K562 (cell line): ENCODE measurements around the gene SNX25. TPM values are rescaled to one million over a fixed set of nuclear protein-coding genes. Genes with fewer than 3 reads are reported as not detected.

Source experiments
- BDP1 ChIP-seq: IDR thresholded peaks from 3 replicates; pipeline ENCODE4 v1.6.1; 2011; ENCODE audit not compliant: insufficient read length, insufficient read depth
- BRD4 ChIP-seq: fragments of 200-600 bp; sonication (generic); IDR thresholded peaks from 2 replicates; pipeline ENCODE4 v1.6.1; 2017; ENCODE audit warnings: inconsistent platforms
- DDX20 ChIP-seq: fragments of 450-650 bp; IDR thresholded peaks from 2 replicates; pipeline ENCODE4 v1.6.1; 2016; ENCODE audit warnings: missing genetic modification characterization, low read depth, mild to moderate bottlenecking, missing compliant biosample characterization, moderate library complexity
- DIDO1 ChIP-seq: fragments of 450-650 bp; IDR thresholded peaks from 2 replicates; pipeline ENCODE4 v1.6.1; 2016; ENCODE audit warnings: low read depth, missing biosample characterization, missing genetic modification characterization
- ESRRA ChIP-seq: fragments of 450-650 bp; IDR thresholded peaks from 2 replicates; pipeline ENCODE4 v1.6.1; 2014; ENCODE audit warnings: low read depth, mild to moderate bottlenecking, moderate library complexity, borderline replicate concordance
- ETV6 ChIP-seq, 3 experiments: fragments of 150-350 bp in 1 of 3; sonication (generic) in 1 of 3; formaldehyde crosslinking in 1 of 3; IDR thresholded peaks; 2 replicates each; pipeline versions ENCODE4 v1.6.1 to v1.8.0; 2014 to 2022; ENCODE audit warnings: borderline replicate concordance in 2 of 3, low read depth in 2 of 3, antibody characterized with exemption in 1 of 3, low read length in 1 of 3, mild to moderate bottlenecking in 1 of 3, missing genetic modification reagents in 1 of 3
- FOS ChIP-seq: IDR thresholded peaks from 3 replicates; pipeline ENCODE4 v1.6.1; 2011; ENCODE audit not compliant: insufficient read length; ENCODE audit errors: extremely low read depth
- HIVEP1 ChIP-seq: fragments of 250-450 bp; sonication (Bioruptor Pico); IDR thresholded peaks from 2 replicates; pipeline ENCODE4 v1.4.0; 2020; ENCODE audit warnings: mild to moderate bottlenecking
- KLF10 ChIP-seq: fragments of 250-450 bp; sonication (Bioruptor Pico); IDR thresholded peaks from 2 replicates; pipeline ENCODE4 v1.6.1; 2021; ENCODE audit warnings: matching md5 sums
- LCOR ChIP-seq: sonication (generic); formaldehyde crosslinking; IDR thresholded peaks from 2 replicates; pipeline ENCODE4 v1.8.0; 2022; ENCODE audit warnings: mild to moderate bottlenecking, missing genetic modification reagents
- MAZ ChIP-seq, 2 experiments: fragments of 450-650 bp in 1 of 2; sonication (generic) in 1 of 2; formaldehyde crosslinking; IDR thresholded peaks in 1 of 2; conservative IDR thresholded peaks in 1 of 2; 2 replicates each; pipeline versions ENCODE4 v1.4.0 to v1.5.0; 2020; ENCODE audit warnings: mild to moderate bottlenecking in 1 of 2, missing genetic modification reagents in 1 of 2
- MYBL2 ChIP-seq, 2 experiments: fragments of 450-650 bp in 1 of 2; sonication (generic) in 1 of 2; formaldehyde crosslinking in 1 of 2; IDR thresholded peaks; 2 replicates each; pipeline versions ENCODE4 v1.6.1 to v1.8.1; 2017 to 2022; ENCODE audit warnings: borderline replicate concordance in 1 of 2, inconsistent platforms in 1 of 2, low read depth in 1 of 2, mild to moderate bottlenecking in 1 of 2, missing genetic modification reagents in 1 of 2, moderate library complexity in 1 of 2
- NCOA6 ChIP-seq: fragments of 450-650 bp; IDR thresholded peaks from 2 replicates; pipeline ENCODE4 v1.6.1; 2017; ENCODE audit warnings: mild to moderate bottlenecking
- NR2F6 ChIP-seq: fragments of 450-650 bp; formaldehyde crosslinking; IDR thresholded peaks from 2 replicates; pipeline ENCODE4 v1.4.0; 2020; ENCODE audit warnings: mild to moderate bottlenecking
- NUFIP1 ChIP-seq: fragments of 450-650 bp; IDR thresholded peaks from 2 replicates; pipeline ENCODE4 v1.6.1; 2018; ENCODE audit not compliant: partially characterized antibody
- RBM22 ChIP-seq: fragments of 200-400 bp; formaldehyde crosslinking; IDR thresholded peaks from 2 replicates; pipeline ENCODE4 v1.6.1; 2018; ENCODE audit warnings: low read length, low read depth; ENCODE audit not compliant: poor library complexity, severe bottlenecking
- RBM34 ChIP-seq: fragments of 200-400 bp; formaldehyde crosslinking; IDR thresholded peaks from 2 replicates; pipeline ENCODE4 v1.6.1; 2018; ENCODE audit warnings: low read length, borderline replicate concordance; ENCODE audit not compliant: insufficient read depth
- RBM39 ChIP-seq: fragments of 200-400 bp; formaldehyde crosslinking; optimal IDR thresholded peaks from 2 replicates; pipeline ENCODE3; 2018; ENCODE audit warnings: low read depth, low read length
- STAT5B ChIP-seq: fragments of 250-450 bp; sonication (Bioruptor Pico); IDR thresholded peaks from 2 replicates; pipeline ENCODE4 v1.8.0; 2021; ENCODE audit warnings: mild to moderate bottlenecking, inconsistent platforms
- TAF9B ChIP-seq: fragments of 450-650 bp; IDR thresholded peaks from 2 replicates; pipeline ENCODE4 v1.6.1; 2018; ENCODE audit warnings: mild to moderate bottlenecking; ENCODE audit not compliant: partially characterized antibody
- ZNF197 ChIP-seq: fragments of 200-800 bp; sonication (Bioruptor generic); IDR thresholded peaks from 2 replicates; pipeline ENCODE4 v1.6.1; 2016; ENCODE audit warnings: low read depth, missing genetic modification characterization, missing compliant biosample characterization
- ZNF717 ChIP-seq: fragments of 250-450 bp; sonication (Bioruptor Pico); IDR thresholded peaks from 2 replicates; pipeline ENCODE4 v1.5.0; 2021
- polyA plus RNA-seq, 8 experiments: library from polyadenylated mRNA; depleted of rRNA in 4 of 8; stranded (reverse) in 5 of 8; unstranded in 3 of 8; fragments of >200 nt; fragmentation: Nextera tagmentation in 2 of 8; fragmentation: Illumina TruSeq in 1 of 8; extraction: Ambion mirVana in 2 of 8; extraction: Trizol in 1 of 8; gene quantifications; 2 replicates each; pipeline versions ENCODE4 v1.2.1 to v1.2.3, GENCODE V29; 2011 to 2014; ENCODE audit warnings: inconsistent platforms in 1 of 8, missing spikeins in 1 of 8
- total RNA-seq, 7 experiments: library from RNA; depleted of rRNA in 6 of 7; stranded (reverse); fragments of >200 nt in 6 of 7; fragmentation: Illumina TruSeq in 2 of 7; extraction: Trizol in 2 of 7; gene quantifications; 2 replicates each; pipeline versions ENCODE4 v1.2.1 to v1.2.3, GENCODE V29; 2011 to 2021; ENCODE audit warnings: low replicate concordance in 1 of 7
- TF ChIP-seq, protein P1 (sequence below): sonication (generic); formaldehyde crosslinking; IDR thresholded peaks from 2 replicates; pipeline ENCODE4 v1.8.1; 2022; ENCODE audit warnings: missing genetic modification reagents
- TF ChIP-seq, protein P2 (sequence below): sonication (generic); formaldehyde crosslinking; IDR thresholded peaks from 2 replicates; pipeline ENCODE4 v1.9.0; 2022; ENCODE audit warnings: mild to moderate bottlenecking, missing genetic modification reagents

The SNX25 gene
- total and polyA plus RNA-seq, 9 of the 15 experiments (the other 6 are each of a cell fraction or from before 2014, with no cell fraction given): 2.5 to 23.4 (median 13.3) TPM

DNA sequence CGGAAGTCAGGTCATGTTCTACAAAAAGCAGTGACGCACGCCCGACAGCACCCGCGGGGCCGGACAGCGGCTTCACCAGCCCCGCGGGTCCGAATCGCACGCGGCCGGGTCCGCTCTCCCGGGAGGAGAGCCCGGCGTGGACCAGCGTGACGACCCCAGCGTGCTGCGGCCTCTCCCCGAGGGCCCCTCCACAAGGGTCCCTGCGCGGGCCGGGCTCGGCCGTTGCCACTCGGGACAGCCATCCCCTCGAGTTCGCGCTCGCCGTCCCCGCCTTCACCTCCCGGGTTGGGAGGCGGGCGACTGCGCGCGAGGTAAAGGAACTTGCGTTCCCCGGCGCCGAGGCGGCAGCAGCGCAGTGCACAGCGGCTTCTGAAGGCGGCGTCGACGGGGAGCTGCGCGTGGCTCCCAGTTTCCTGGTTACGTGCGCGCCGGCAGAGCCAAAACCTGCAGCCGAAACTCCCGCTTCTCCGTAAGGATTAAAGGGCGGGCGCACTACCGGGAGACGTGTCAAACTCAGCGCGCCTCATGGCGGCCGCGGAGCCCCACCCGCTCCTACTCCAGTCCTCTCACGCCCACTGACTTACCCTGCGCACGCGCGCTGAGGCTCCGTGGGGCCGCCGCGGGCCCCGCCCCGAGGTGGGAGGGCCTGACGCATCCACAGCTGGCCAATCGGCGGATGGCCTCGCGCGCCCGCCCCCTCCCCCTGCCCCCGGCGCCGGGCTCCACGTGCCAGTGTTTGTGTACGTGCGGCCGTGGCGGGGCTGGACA lies 186.7 kb downstream of the SNX25 start (continued):
- TF ChIP-seq RBM22: peak; percentile 93
- TF ChIP-seq MYBL2 (IDR thresholded peaks at IDR 0.05; ENCODE audit: low read depth): no peak
- no peak for TF ChIP-seq MYBL2 (CRISPR knock-in tag; IDR thresholded peaks at IDR 0.05; ENCODE audit: borderline replicate concordance)
- peak; percentile 61; the same call in 1 of the 2 replicates for TF ChIP-seq NCOA6
- no peak for TF ChIP-seq TAF9B
- TF ChIP-seq ESRRA: peak; percentile 49; the same call in 1 of the 2 replicates
- no peak for TF ChIP-seq DDX20
- TF ChIP-seq RBM39: no peak
- no peak for TF ChIP-seq FOS
- TF ChIP-seq NUFIP1: no peak
- peak; percentile 80 to 82; a peak in 3 of 4 replicates for TF ChIP-seq MAZ (CRISPR knock-in tag; conservative IDR thresholded peaks at IDR 0.05 in 1 of 2, IDR thresholded peaks at IDR 0.05 in 1 of 2)
- 0 out of 2 replicates have a peak, but pooled peaks have one; percentile 21 for TF ChIP-seq NR2F6 (CRISPR knock-in tag)
- TF ChIP-seq RBM34: 0 out of 2 replicates have a peak, but pooled peaks have one; percentile 19
- TF ChIP-seq BRD4: 0 out of 2 replicates have a peak, but pooled peaks have one; percentile 32
- TF ChIP-seq ZNF717 (CRISPR knock-in tag): no peak
- TF ChIP-seq, protein P1, sequence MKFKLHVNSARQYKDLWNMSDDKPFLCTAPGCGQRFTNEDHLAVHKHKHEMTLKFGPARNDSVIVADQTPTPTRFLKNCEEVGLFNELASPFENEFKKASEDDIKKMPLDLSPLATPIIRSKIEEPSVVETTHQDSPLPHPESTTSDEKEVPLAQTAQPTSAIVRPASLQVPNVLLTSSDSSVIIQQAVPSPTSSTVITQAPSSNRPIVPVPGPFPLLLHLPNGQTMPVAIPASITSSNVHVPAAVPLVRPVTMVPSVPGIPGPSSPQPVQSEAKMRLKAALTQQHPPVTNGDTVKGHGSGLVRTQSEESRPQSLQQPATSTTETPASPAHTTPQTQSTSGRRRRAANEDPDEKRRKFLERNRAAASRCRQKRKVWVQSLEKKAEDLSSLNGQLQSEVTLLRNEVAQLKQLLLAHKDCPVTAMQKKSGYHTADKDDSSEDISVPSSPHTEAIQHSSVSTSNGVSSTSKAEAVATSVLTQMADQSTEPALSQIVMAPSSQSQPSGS (CRISPR knock-in tag): peak; percentile 90
- peak; percentile 66; the same call in 1 of the 2 replicates for TF ChIP-seq HIVEP1 (CRISPR knock-in tag)
- peak; percentile 58 for TF ChIP-seq LCOR (CRISPR knock-in tag)
- no peak for TF ChIP-seq KLF10 (CRISPR knock-in tag)
- no peak for TF ChIP-seq STAT5B
- no peak for TF ChIP-seq DIDO1 (tag)
- TF ChIP-seq ZNF197 (CRISPR knock-in tag): no peak
- no peak for TF ChIP-seq ETV6 (IDR thresholded peaks at IDR 0.05; ENCODE audit: borderline replicate concordance in 1 of 2, low read depth in 2 of 2, low read length in 1 of 2)
- peak; percentile 87; the same call in 1 of the 2 replicates for TF ChIP-seq ETV6 (CRISPR knock-in tag; IDR thresholded peaks at IDR 0.05; ENCODE audit: borderline replicate concordance)
- TF ChIP-seq, protein P2, sequence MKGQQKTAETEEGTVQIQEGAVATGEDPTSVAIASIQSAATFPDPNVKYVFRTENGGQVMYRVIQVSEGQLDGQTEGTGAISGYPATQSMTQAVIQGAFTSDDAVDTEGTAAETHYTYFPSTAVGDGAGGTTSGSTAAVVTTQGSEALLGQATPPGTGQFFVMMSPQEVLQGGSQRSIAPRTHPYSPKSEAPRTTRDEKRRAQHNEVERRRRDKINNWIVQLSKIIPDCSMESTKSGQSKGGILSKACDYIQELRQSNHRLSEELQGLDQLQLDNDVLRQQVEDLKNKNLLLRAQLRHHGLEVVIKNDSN (CRISPR knock-in tag): peak; percentile 72
- TF ChIP-seq BDP1: no peak
